Activated CD8-positive, alpha-beta memory T cell treated with anti-CD3 and anti-CD28 coated beads, Interleukin-2, amount 10 ng/mL, durations not matched to agents 7 days and 5 days (primary cell): Measurements from ENCODE around the gene MOGAT3. TPM values are rescaled to one million over a fixed set of nuclear protein-coding genes. Genes with fewer than 3 reads are reported as not detected.

Experiments used
- ATAC-seq: fragments of 150-1000 bp; cut with Tn5 transposase; one replicate; pipeline ENCODE4 v1.10.0; 2021; ENCODE audit warnings: moderate library complexity
- CTCF ChIA-PET: fragments of 350-600 bp; sonication (Branson Sonifier 250); formaldehyde crosslinking; loops from one replicate; lab custom pipeline; 2021; ENCODE audit warnings: antibody characterized with exemption; lab: Charles Lee
- DNase-seq: peaks from one replicate; pipeline ENCODE4 v3.0.0-alpha.2; 2020
- H3K27ac Mint-ChIP-seq: one replicate; pipeline ENCODE4 v1.8.0; 2021; ENCODE audit warnings: mild to moderate bottlenecking, mixed read lengths
- H3K27me3 Mint-ChIP-seq: one replicate; pipeline ENCODE4 v1.8.0; 2021; ENCODE audit warnings: mixed read lengths
- H3K36me3 Mint-ChIP-seq: one replicate; pipeline ENCODE4 v1.8.0; 2021; ENCODE audit warnings: mild to moderate bottlenecking, mixed read lengths
- H3K4me1 Mint-ChIP-seq: one replicate; pipeline ENCODE4 v1.8.0; 2021; ENCODE audit warnings: mixed read lengths
- H3K4me3 Mint-ChIP-seq: one replicate; pipeline ENCODE4 v1.8.0; 2021; ENCODE audit warnings: mild to moderate bottlenecking, moderate library complexity, mixed read lengths
- H3K9me3 Mint-ChIP-seq: one replicate; pipeline ENCODE4 v1.8.0; 2022; ENCODE audit warnings: low read depth, mixed read lengths
- total RNA-seq, 2 experiments: library from RNA; stranded (reverse); gene quantifications; one replicate each; pipeline ENCODE4 v1.2.3, GENCODE V29; 2021

MOGAT3 gene
- total RNA-seq, 2 experiments from 2014 or later = not detected

- ATAC-seq = no peak
- CTCF ChIA-PET = interaction anchor here (0.7 kb wide), 1 partner anchor 65 kb away, joined by 3 read pairs; no protein-coding TSS in a partner anchor
Observed at GRCh38 chr7:101239191-101239950, 38.5 kb upstream of the MOGAT3 start.

DNA sequence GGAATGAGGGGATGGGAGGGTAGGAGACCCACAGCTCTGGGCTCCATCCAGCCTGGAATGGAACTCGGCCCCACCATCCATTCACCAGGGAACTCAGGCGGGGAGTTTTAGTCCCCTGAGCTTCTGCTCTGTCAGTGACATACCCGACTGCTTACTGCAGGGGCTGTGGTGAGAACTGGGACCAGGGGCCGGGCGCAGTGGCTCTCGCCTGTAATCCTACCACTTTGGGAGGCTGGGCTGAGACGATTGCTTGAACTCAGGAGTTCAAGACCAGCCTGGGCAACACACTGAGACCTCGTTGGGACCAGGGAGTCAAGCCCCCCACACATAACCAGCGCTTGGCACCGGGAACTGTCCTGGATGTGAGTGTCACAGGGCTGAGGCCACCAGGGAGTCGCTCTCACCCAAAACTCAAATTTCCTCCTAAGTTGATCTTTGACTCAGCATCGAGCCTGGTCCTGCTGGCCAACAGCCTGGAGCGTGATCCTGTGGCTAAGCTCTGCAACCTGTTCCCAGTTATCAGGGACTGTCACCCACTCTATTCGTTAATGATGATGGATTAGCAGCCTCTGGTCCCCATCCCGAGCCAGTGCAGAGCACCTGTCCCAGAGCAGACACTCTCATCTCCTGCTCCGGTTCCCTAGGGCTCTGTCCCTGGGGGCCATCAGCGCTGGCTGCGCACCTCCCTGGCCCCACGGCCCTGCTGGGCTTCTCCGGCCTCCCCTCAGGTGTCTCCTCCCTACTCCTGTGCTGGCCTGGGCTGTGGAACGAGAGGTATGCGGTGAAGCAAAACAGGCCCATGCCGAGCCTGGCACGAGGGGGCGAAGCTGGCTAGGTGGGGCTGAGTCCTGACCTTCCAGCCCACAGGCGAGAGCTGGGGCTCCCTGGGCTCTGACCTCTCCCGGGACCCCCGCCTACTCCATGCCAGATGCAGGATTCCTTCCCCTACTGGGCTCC, 37.7 kb upstream of the MOGAT3 start:
- ATAC-seq (no peak), DNase-seq (no peak)
- Mint-ChIP-seq H3K4me3 (no peak overlapping the region), H3K36me3 (no peaks in the 10 kb centered on the region), H3K27me3 (no peaks in the 10 kb centered on the region), H3K27ac (no peak overlapping the region), H3K4me1 (peaks cover 5% of the 10 kb centered on the region), H3K9me3 (no peaks in the 10 kb centered on the region)
- CTCF ChIA-PET = no interaction called here

More at GRCh38 chr7:101239191-101239950, 38.5 kb upstream of the MOGAT3 start:
- peaks cover 11% of the 10 kb centered on the region for H3K4me1 Mint-ChIP-seq
- H3K36me3 Mint-ChIP-seq = peaks cover 1% of the 10 kb centered on the region
- H3K27ac Mint-ChIP-seq = no peak overlapping the region
- H3K4me3 Mint-ChIP-seq = no peak overlapping the region
- no peak for DNase-seq
- no peaks in the 10 kb centered on the region for H3K9me3 Mint-ChIP-seq
- no peaks in the 10 kb centered on the region for H3K27me3 Mint-ChIP-seq

- ATAC-seq (no peak), DNase-seq (no peak)
- H3K4me3 Mint-ChIP-seq = no peak within 1 kb of the TSS
- H3K36me3 Mint-ChIP-seq = no peaks in the 10 kb centered on the region
- H3K27ac Mint-ChIP-seq = no peak within 1 kb of the TSS
- H3K4me1 Mint-ChIP-seq = no peaks in the 10 kb centered on the region
- CTCF ChIA-PET = interaction anchor here (1.1 kb wide), 1 partner anchor 45 kb away, joined by 3 read pairs; no protein-coding TSS in a partner anchor
- H3K9me3 Mint-ChIP-seq = no peaks in the 10 kb centered on the region
- H3K27me3 Mint-ChIP-seq = no peaks in the 10 kb centered on the region
Observed at GRCh38 chr7:101237206-101238067, 36.6 kb upstream of the MOGAT3 start, which contains the start of gene CLDN15. CLDN15 (minus strand) TSS chr7:101237802; CDS start chr7:101237581, 221 bp downstream.

DNA sequence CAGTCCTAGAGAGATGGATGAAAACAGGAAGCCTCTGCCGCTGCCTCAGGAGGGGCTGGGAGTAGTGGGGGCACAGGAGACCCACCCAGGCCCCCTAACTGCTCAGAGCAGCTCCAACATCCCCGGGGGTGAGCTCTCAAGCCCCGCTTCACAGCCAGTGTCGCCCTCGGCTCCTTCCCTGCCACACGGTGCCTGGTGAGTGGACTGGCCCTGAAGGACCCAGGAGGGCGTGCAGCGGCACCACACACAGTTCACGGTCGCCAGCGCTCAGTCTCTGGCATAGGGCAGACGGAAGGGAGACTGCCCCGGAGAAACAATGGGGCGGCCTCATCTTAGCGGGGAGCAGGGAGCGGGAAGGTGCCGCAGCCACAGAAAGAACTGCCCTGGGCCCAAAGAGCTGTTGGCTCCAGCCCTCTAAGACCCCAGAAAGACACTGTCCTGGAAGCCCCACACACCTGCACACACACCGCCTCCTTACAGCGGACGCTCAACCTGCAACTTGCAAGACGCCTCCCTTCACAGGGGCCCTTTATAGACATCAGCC, 35.5 kb upstream of the MOGAT3 start:
- Mint-ChIP-seq H3K27me3 (no peaks in the 10 kb centered on the region), H3K9me3 (no peaks in the 10 kb centered on the region), H3K4me3 (no peak overlapping the region), H3K4me1 (no peaks in the 10 kb centered on the region), H3K36me3 (no peaks in the 10 kb centered on the region), H3K27ac (no peak overlapping the region)
- CTCF ChIA-PET = interaction anchor here (1.1 kb wide), 1 partner anchor 47 kb away, joined by 3 read pairs; no protein-coding TSS in a partner anchor
- DNase-seq (no peak), ATAC-seq (no peak)

GRCh38 chr7:101235522-101235921, 34.7 kb upstream of the MOGAT3 start:
- H3K4me3 Mint-ChIP-seq = no peak overlapping the region
- CTCF ChIA-PET = interaction anchor here (3.4 kb wide), 1 partner anchor 8 kb away, joined by 14 read pairs; no protein-coding TSS in a partner anchor
- no peaks in the 10 kb centered on the region for H3K27me3 Mint-ChIP-seq
- H3K36me3 Mint-ChIP-seq = peaks cover 2% of the 10 kb centered on the region
- no peak for ATAC-seq
- no peaks in the 10 kb centered on the region for H3K9me3 Mint-ChIP-seq
- no peak overlapping the region for H3K27ac Mint-ChIP-seq
- DNase-seq = no peak
- peaks cover 2% of the 10 kb centered on the region for H3K4me1 Mint-ChIP-seq

- peaks cover 2% of the 10 kb centered on the region for H3K4me1 Mint-ChIP-seq
- H3K36me3 Mint-ChIP-seq = peaks cover 2% of the 10 kb centered on the region
- CTCF ChIA-PET = interaction anchor here (3.4 kb wide), 1 partner anchor 9 kb away, joined by 14 read pairs; no protein-coding TSS in a partner anchor
Observed at GRCh38 chr7:101235050-101235449, 34.2 kb upstream of the MOGAT3 start.

DNA sequence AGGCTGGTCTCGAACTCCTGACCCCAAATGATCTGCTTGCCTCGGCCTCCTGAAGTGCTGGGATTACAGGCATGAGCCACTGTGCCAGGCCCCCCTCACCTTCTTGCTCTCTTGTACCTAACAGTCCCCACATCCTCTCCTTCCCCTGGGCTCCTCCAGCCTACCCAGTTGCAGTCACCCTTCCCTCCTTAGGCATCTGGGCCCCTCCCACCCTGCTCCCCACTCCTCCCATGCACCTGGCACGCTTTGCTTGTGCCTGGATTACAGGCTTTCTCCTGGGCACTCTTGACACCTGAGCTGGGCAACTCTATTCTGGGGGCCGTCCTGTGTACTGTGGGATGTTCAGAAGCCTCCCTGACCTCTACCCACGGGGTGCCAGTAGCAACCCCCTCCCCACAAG, 33.8 kb upstream of the MOGAT3 start:
- H3K9me3 Mint-ChIP-seq = no peaks in the 10 kb centered on the region
- CTCF ChIA-PET = interaction anchor here (3.4 kb wide), 1 partner anchor 9 kb away, joined by 14 read pairs; no protein-coding TSS in a partner anchor

More at GRCh38 chr7:101235050-101235449, 34.2 kb upstream of the MOGAT3 start:
- Mint-ChIP-seq H3K9me3 (no peaks in the 10 kb centered on the region), H3K4me3 (no peak overlapping the region), H3K27ac (no peak overlapping the region), H3K27me3 (no peaks in the 10 kb centered on the region)
- ATAC-seq (no peak), DNase-seq (no peak)

DNA sequence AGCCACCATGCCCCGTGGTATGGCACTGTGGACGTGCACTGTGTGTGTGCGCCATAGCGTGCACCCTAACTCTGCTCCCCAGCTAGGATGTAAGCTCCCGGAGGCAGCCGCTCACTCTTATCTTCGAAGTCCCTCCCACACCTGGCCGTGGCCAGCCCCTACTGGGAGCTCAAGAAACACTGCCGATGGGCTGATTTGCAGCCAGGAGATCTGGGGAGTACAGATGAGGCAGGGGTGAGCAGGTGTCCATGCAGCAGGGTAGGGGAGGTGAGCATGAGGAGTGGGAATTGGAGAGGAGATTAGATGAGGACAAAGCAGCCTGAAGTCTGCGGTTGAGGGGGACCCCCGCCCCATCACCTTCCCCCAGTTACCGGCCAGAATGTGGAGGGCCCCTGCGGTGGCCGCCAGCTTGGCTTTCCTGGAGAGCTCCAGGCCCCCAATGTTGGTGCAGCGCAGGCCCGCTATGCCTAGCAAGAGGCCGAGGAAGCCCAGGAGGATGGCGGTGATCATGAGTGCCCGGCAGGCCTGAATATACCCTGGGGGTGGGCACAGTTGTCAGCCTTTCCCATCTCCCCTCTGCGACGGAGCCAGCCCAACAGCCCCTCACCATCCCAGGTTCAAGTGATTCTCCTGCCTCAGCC, 33.2 kb upstream of the MOGAT3 start:
- Mint-ChIP-seq H3K27me3 (no peaks in the 10 kb centered on the region), H3K36me3 (peaks cover 2% of the 10 kb centered on the region), H3K27ac (no peak overlapping the region), H3K9me3 (no peaks in the 10 kb centered on the region), H3K4me1 (peaks cover 2% of the 10 kb centered on the region), H3K4me3 (no peak overlapping the region)
- CTCF ChIA-PET = interaction anchor here (3.4 kb wide), 1 partner anchor 10 kb away, joined by 14 read pairs; no protein-coding TSS in a partner anchor
- ATAC-seq = no peak
- DNase-seq = no peak

More for the DNA sequence above, 33.8 kb upstream of the MOGAT3 start:
- H3K4me1 Mint-ChIP-seq = peaks cover 2% of the 10 kb centered on the region
- peaks cover 2% of the 10 kb centered on the region for H3K36me3 Mint-ChIP-seq
- no peak overlapping the region for H3K27ac Mint-ChIP-seq
- no peaks in the 10 kb centered on the region for H3K27me3 Mint-ChIP-seq
- no peak overlapping the region for H3K4me3 Mint-ChIP-seq
- DNase-seq = no peak
- no peak for ATAC-seq

DNA sequence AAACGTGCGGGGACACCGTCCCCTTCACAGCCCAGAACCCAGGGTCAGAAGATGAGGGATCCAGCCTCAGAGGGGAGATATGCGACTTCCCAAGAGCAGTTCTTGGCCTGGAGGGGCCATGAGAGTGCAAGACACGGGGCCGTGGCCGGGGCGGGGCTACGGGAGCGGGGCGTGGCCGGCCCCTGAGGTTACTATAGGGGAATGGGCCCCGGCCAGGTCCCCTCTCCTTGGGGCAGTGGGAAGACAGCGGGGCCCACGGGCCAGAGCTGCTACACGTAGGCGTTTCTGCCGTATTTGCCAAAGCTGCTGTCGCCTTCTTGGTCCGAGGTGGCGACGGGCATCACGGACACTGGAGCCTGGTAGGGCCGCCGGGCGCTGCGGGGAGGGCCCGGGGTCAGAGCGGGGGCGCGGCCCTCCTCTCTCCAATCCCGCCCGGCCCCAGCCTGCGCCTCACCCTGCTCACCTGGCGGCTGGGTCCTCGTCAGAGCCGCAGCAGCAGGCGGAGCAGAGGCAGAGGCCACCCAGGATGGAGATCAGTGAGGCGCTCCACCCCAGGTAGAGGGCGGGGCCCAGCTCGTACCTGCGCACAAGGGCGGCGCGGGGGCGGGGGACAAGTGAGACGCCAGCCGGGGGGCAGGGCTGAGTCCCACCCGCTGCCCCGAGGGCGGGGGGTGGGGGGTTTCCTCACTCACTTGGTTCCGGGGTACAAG, 31.5 kb upstream of the MOGAT3 start:
- Mint-ChIP-seq H3K4me3 (no peak overlapping the region), H3K27ac (no peak overlapping the region), H3K36me3 (peaks cover 4% of the 10 kb centered on the region), H3K4me1 (peaks cover 2% of the 10 kb centered on the region), H3K9me3 (no peaks in the 10 kb centered on the region), H3K27me3 (no peaks in the 10 kb centered on the region)
- no peak for ATAC-seq
- DNase-seq = no peak
- CTCF ChIA-PET = interaction anchor here (3.4 kb wide), 1 partner anchor 12 kb away, joined by 14 read pairs; no protein-coding TSS in a partner anchor

- H3K4me1 Mint-ChIP-seq = peaks cover 2% of the 10 kb centered on the region
- CTCF ChIA-PET = no interaction called here
- no peak for DNase-seq
- no peaks in the 10 kb centered on the region for H3K27me3 Mint-ChIP-seq
- no peaks in the 10 kb centered on the region for H3K9me3 Mint-ChIP-seq
- H3K4me3 Mint-ChIP-seq = no peak overlapping the region
- H3K27ac Mint-ChIP-seq = no peak overlapping the region
- H3K36me3 Mint-ChIP-seq = peaks cover 4% of the 10 kb centered on the region
- no peak for ATAC-seq
Observed at GRCh38 chr7:101231644-101232043, 30.8 kb upstream of the MOGAT3 start.

DNA sequence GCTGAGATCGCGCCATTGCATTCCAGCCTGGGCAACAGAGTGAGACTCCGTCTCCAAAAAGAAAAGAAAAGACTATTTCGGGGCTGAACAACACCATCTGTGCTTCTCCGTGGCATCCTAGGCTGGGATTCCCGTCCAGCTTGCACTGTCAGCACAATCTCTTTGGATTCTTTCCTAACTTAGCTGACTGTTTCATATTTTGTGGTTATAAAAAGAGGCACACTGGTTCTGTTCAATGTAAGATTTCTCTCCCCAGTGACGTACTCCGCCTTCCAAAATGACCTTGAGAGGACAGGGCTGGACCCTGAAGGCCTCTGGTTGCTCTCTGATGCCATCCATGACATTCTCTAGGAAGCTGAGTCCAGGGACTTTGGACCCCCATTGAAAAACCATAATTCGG, 25.9 kb upstream of the MOGAT3 start:
- no peak overlapping the region for H3K4me3 Mint-ChIP-seq
- no peak for ATAC-seq
- peaks cover 17% of the 10 kb centered on the region for H3K36me3 Mint-ChIP-seq
- no peaks in the 10 kb centered on the region for H3K27me3 Mint-ChIP-seq
- DNase-seq = no peak
- H3K27ac Mint-ChIP-seq = no peak overlapping the region
- H3K4me1 Mint-ChIP-seq = peaks cover 2% of the 10 kb centered on the region
- CTCF ChIA-PET = interaction anchor here (0.7 to 2.1 kb wide), 4 partner anchors 9 to 83 kb away, joined by 3 to 10 read pairs (median 3); partner anchors contain the start of genes FIS1 and PLOD3
- no peaks in the 10 kb centered on the region for H3K9me3 Mint-ChIP-seq
